GM12874 (cell line): ENCODE results near the gene DGKB.

Source experiments
- CTCF ChIP-seq: IDR thresholded peaks from 2 replicates; pipeline ENCODE4 v1.5.1; 2011; ENCODE audit warnings: low read depth, mild to moderate bottlenecking, control low read depth, low read length, moderate library complexity; ENCODE audit not compliant: insufficient read depth

The DGKB gene

GRCh38 chr7:14542624-14543023 is 359.9 kb downstream of the DGKB start:
- TF ChIP-seq CTCF = no peak

GRCh38 chr7:14521183-14521582 is 381.4 kb downstream of the DGKB start:
- TF ChIP-seq CTCF = no peak

- TF ChIP-seq CTCF = no peak
Observed at GRCh38 chr7:14510268-14510667, 392.3 kb downstream of the DGKB start.

- TF ChIP-seq CTCF = no peak
Observed at GRCh38 chr7:14507617-14508016, 394.9 kb downstream of the DGKB start.

GRCh38 chr7:14505906-14506305 is 396.6 kb downstream of the DGKB start:
- TF ChIP-seq CTCF = no peak

- TF ChIP-seq CTCF = no peak
Observed at GRCh38 chr7:14504134-14504533, 398.4 kb downstream of the DGKB start.

- TF ChIP-seq CTCF = no peak
Observed at GRCh38 chr7:14503623-14504022, 398.9 kb downstream of the DGKB start.

GRCh38 chr7:14501436-14501835 is 401.1 kb downstream of the DGKB start:
- no peak for TF ChIP-seq CTCF
